HTR-8/SVneo (cell line): ENCODE results near the gene DHRS1.

ENCODE experiments used
- DNase-seq: peaks from one replicate; pipeline ENCODE4 v3.0.0; 2011; ENCODE audit warnings: low spot score, mixed read lengths; ENCODE audit not compliant: insufficient read length
- FAIRE-seq: peaks from 2 replicates; lab custom pipeline; 2011; peaks lifted over from hg19 to GRCh38; lab: Jason Lieb, UNC

DHRS1 gene

GRCh38 chr14:24286996-24287395, 12.6 kb downstream of the DHRS1 start:
- no peak for DNase-seq
- FAIRE-seq: no peak

- FAIRE-seq (no peak), DNase-seq (no peak)
These were observed 14.2 kb downstream of the DHRS1 start for GRCh38 chr14:24285351-24285750.

- DNase-seq: no peak
- FAIRE-seq: no peak
These were observed 15.0 kb downstream of the DHRS1 start for GRCh38 chr14:24284501-24285035.

GRCh38 chr14:24283796-24284460, 15.7 kb downstream of the DHRS1 start:
- no peak for FAIRE-seq
- DNase-seq: no peak

GRCh38 chr14:24282736-24283135, 16.8 kb downstream of the DHRS1 start:
- DNase-seq (no peak), FAIRE-seq (no peak)

GRCh38 chr14:24281636-24282035, 17.9 kb downstream of the DHRS1 start:
- FAIRE-seq (no peak), DNase-seq (no peak)

- no peak for DNase-seq
- no peak for FAIRE-seq
These were observed 18.7 kb downstream of the DHRS1 start for GRCh38 chr14:24280797-24281460.

GRCh38 chr14:24279301-24280186, 20.0 kb downstream of the DHRS1 start:
- FAIRE-seq (no peak), DNase-seq (no peak)

GRCh38 chr14:24278424-24278823, 21.2 kb downstream of the DHRS1 start:
- DNase-seq (no peak), FAIRE-seq (no peak)

- DNase-seq: no peak
- no peak for FAIRE-seq
These were observed 21.8 kb downstream of the DHRS1 start for GRCh38 chr14:24277606-24278321.

GRCh38 chr14:24277071-24277470, 22.5 kb downstream of the DHRS1 start:
- no peak for FAIRE-seq
- no peak for DNase-seq

- DNase-seq: no peak
- no peak for FAIRE-seq
These were observed 25.5 kb downstream of the DHRS1 start for GRCh38 chr14:24274101-24274543.

- no peak for FAIRE-seq
- DNase-seq: no peak
These were observed 26.1 kb downstream of the DHRS1 start for GRCh38 chr14:24273422-24273998.

GRCh38 chr14:24272467-24272866, 27.1 kb downstream of the DHRS1 start:
- no peak for FAIRE-seq
- no peak for DNase-seq

GRCh38 chr14:24271834-24272263, 27.7 kb downstream of the DHRS1 start:
- no peak for DNase-seq
- FAIRE-seq: no peak

GRCh38 chr14:24271134-24271833, 28.3 kb downstream of the DHRS1 start, which contains the start of gene RABGGTA:
TSS of gene RABGGTA (minus strand) at chr14:24271597. CDS start at chr14:24271115, 482 bp downstream.
- DNase-seq (peak; percentile 84), FAIRE-seq (no peak)

- DNase-seq: no peak
- no peak for FAIRE-seq
These were observed 28.9 kb downstream of the DHRS1 start for GRCh38 chr14:24270537-24271133.

- DNase-seq: no peak
- FAIRE-seq: no peak
These were observed 29.6 kb downstream of the DHRS1 start for GRCh38 chr14:24269910-24270536.
